T follicular helper cell (primary cell): ENCODE data around the gene KLHDC8A.

Experiments
- DNase-seq: peaks from one replicate; pipeline ENCODE4 v3.0.0-alpha.2; 2020; ENCODE audit warnings: low read depth

The KLHDC8A gene

DNA sequence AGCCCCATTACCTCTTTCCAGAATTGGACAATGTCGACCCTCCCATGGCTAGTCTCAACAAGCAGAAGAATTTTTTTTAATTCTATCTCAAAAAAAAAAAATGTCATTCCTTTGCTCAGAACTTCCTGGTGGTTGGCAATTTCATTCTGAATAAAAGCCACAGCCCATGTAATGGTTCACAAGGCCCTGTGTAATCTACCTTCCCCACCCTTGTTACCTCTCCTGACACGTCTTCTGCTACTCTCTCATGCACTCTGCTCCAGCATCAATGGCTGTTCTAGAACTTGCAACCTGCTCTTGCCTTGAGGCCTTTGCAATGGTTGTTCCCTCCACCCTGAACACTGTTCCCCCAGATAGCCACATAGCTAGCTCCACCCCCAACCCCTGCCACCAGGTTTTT is 60.6 kb downstream of the KLHDC8A start:
- no peak for DNase-seq

DNA sequence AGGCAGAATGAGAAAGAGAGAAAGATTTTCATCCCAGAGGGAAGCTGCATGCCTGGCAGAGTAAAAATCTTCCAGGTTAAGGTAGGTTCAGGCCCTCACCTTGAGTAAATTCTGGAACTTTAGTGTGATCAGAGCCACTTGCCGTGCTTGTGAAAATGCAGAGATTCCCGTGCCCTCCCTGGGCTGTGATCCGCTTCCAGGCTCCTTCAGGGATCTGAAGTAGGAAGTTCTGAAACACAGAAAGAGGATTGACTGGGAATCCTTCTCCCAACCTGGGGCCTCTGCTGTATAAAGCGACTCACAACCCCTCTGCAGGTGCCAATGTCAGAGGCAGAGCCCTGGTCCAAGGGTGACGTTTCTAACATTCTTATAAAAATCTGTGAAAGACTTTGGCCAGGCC is 61.8 kb downstream of the KLHDC8A start:
- DNase-seq, result no peak

DNA sequence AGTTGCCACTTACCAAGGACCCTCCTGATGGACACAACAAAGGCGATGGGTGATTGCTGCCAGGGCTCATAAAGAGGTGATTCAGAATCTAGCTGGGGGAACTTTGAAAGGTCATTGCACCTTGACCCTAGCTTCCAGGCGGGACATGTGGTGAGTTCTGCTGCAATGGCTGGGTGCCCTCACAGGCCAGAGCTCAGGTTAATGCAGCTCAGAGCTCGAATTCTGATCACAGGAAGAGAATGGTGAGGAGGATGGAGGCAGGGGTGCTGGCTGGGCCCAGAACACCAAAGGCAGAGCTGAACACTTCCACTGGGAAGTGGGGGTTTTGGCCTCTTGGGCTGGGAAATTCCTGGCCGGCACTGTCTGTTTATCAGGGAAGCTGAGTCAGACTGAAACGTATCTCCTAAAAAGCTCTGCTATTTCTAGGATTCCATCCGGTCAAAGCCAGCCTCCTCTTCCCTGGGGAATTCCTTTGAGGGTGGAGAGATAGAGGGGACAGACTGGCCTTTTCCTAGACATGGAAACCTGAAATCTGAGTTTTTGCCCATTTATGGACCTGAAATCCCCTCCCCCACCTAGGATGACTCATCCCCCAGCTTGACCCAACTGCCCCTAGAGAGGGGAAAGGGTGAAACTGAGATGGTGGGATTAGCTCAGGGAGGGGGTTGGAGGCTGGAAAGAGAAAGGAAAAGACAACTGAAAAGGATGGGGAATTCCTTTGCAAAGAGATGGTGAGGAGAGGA is 62.4 kb downstream of the KLHDC8A start:
- no peak for DNase-seq

DNA sequence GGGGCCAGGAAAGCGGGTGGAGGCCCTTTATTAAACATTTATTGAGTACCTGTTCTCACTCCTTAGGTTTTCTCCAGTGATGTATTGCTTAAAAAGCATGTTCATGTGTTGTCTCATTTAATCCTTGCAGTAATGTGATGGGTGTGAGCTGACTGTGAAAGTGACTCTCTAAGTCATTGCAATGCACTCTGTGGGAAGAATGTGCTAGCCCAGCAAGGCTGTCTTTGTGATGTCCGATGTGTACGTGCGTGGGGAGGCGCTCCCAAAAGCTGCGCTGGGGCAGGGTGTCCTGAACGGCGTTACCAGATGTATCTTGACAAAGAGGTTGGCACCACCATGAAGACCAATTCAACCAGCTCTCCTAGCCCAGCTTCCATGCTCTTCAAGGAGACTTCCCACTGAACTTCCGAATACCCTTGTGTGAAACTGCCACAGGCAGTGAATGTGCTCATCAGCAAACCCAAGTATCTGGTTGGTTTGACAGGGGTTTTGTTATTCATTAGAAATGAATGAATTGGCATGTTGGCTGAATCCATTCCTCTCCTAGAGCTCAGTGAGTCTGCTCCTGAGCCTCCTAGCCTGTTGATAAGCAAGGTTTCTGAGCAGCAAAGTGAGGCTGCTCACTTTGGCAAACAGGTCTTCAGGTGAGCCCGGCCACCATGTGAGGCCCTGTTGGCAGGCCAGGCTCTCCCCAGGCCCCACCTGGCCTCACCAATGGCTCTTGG is 63.2 kb downstream of the KLHDC8A start:
- DNase-seq, result no peak

DNA sequence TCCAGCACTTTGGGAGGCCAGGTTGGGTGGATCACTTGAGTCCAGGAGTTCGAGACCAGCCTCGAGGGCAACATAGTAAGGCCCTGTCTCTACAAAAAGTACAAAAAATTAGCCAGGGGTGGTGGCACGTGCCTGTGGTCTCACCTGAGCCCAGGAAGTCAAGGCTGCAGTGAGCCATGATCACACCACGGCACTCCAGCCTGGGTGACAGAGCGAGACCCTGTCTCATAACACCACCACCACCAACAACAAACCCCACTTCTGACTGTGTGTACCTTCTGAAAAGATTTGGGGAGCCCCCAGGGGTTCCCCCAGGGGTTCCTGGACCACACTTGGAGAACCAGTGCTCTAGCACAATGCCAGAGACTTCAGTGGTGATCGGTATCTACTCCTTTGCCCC is 65.1 kb downstream of the KLHDC8A start:
- no peak for DNase-seq

DNA sequence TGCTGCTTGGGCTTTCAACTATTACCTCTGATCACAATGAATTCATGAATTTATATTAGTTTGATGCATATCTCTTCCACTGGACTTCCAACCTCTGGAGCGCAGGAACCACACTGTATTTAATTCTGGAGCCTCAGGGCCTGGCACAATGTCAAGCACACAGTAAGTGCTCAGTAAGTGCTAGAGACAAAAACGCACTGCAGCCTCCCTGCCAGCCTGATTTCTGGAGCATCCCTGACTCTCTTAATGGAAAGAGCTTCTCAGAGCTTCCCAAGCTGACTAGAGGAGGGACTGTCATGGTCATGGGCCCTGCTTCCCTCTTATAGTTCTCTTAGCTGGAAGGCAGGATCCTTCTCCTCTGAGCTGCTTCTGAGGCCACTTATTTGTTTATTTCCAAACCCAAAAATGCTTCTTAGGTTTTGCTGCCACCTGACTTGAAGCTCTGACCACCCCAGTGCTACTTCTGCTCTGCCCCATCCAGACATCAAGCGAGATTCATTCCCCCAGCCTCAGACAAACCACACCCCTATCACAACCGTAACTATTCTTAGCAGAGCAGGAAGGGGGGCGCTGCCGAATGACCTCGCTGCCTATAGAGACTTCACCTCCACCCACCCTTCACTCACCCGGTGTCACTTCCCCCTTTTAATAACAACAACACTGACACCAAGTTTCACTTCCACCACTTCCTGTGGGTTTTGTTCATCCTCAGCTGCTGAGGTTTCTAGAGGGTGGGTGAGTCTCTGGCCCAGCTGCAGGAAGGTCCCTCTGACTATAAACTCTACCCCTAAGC is 68.8 kb downstream of the KLHDC8A start:
- peak; percentile 64 for DNase-seq

DNA sequence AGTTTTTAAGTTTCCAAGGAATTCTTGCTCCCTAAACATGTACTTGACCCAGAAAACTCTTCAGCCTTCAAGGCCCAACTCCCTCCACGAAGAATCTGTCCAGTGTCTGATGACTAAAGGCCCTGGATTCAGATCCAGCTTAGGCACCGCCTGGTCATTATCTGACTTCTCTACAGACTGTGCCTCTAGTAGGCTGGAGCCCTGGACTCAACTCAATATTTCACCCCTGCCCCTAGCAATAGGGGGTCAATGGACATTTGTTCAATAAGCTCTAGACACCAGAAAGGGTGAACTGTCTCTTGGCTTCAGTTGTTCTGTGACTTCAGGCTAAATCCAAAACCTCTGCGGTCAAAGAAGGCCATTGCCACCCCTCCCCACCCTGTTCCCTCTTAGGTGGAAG is 69.6 kb downstream of the KLHDC8A start:
- DNase-seq, result no peak

DNA sequence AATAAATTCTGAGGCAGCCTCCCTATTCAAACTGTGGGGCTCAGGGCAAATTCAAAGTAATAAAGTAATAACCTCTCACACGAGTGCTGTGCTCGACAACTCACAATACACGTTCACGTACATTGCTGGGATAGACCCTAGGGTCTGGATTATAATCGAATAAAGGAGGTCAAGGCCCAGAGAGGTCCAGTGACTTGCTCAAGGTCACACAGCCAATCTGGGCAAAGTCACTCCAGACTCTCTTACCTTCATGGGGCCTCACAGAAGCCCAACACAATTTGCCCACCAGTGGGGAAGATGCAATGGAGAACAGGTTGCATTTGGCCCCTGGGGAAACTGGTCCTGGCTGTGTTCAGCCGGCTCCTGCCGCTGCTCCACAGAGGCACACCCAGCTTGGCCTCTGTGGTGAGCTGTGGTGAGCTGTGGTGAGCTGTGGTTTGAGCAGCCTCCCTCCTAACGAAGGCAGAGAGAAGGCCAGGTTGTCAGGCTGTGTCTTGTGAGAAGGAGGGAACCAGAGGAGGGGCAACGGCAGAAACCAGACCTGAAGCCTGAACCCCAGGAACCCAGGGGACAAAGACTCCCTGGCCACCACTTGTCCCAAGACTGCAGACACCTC is 70.3 kb downstream of the KLHDC8A start:
- peak; percentile 35 for DNase-seq
